Measurements from ENCODE around the gene AGTRAP. TPM values are rescaled to one million over a fixed set of nuclear protein-coding genes. Genes with fewer than 3 reads are reported as not detected.

The AGTRAP gene
- total and polyA plus RNA-seq, 9 of the 15 experiments (the other 6 are each of a cell fraction or from before 2014, with no cell fraction given) = 26.8 to 105 (median 57.5) TPM

- TF ChIP-seq ZKSCAN1 (IDR thresholded peaks at IDR 0.05; ENCODE audit: low read depth, low read length) (no peak), NELFE (IDR thresholded peaks at IDR 0.05; ENCODE audit: insufficient read depth, insufficient read length) (no peak), DEAF1 (CRISPR knock-in tag; IDR thresholded peaks at IDR 0.05) (no peak), SMAD3 (CRISPR knock-in tag; conservative IDR thresholded peaks at IDR 0.05) (no peak), NFRKB (IDR thresholded peaks at IDR 0.05; ENCODE audit: low read depth) (no peak), PHF21A (IDR thresholded peaks at IDR 0.05; ENCODE audit: borderline replicate concordance, low read depth) (no peak), TRIM24 (IDR thresholded peaks at IDR 0.05) (peak; percentile 25 to 34; a peak in 1 of 4 replicates), ARHGAP35 (IDR thresholded peaks at IDR 0.05; ENCODE audit: partially characterized antibody) (no peak), ZNF224 (CRISPR knock-in tag; IDR thresholded peaks at IDR 0.05) (no peak), GABPB2 (CRISPR knock-in tag; conservative IDR thresholded peaks at IDR 0.05) (no peak), ZNF407 (IDR thresholded peaks at IDR 0.05; ENCODE audit: low read depth) (no peak), MIER1 (IDR thresholded peaks at IDR 0.05; ENCODE audit: low read depth) (peak; percentile 43; the same call in 1 of the 2 replicates), CBX2 (IDR thresholded peaks at IDR 0.05; ENCODE audit: insufficient read depth, low read length, poor library complexity, severe bottlenecking) (no peak), CBX8 (IDR thresholded peaks at IDR 0.05; ENCODE audit: borderline replicate concordance, extremely low read depth, low read depth, low read length, poor library complexity, severe bottlenecking) (no peak), ZNF277 (CRISPR knock-in tag; IDR thresholded peaks at IDR 0.05; ENCODE audit: borderline replicate concordance) (no peak), TFAP4 (CRISPR knock-in tag; IDR thresholded peaks at IDR 0.05; ENCODE audit: borderline replicate concordance) (no peak; the same call in 1 of the 2 replicates)
These were observed 16.6 kb downstream of the AGTRAP start (continued) for GRCh38 chr1:11752359-11753088.
